Kidney (tissue), 14 donors: ENCODE data around the gene HLA-E. TPM values are rescaled to one million over a fixed set of nuclear protein-coding genes. Genes with fewer than 3 reads are reported as not detected.

ENCODE experiments used
- DNase-seq, 5 donors: peaks; one replicate each; pipeline ENCODE4 v3.0.0-alpha.2; 2013 to 2020
- FAIRE-seq: peaks from 2 replicates; lab custom pipeline; 2012; peaks lifted over from hg19 to GRCh38; lab: Jason Lieb, UNC
- H3K27ac ChIP-seq, 2 donors: one replicate each; pipeline ENCODE4 v1.7.0; 2013; ENCODE audit warnings: low read depth in 2 of 2, low read length in 2 of 2, inconsistent platforms in 1 of 2
- H3K27me3 ChIP-seq: one replicate; pipeline ENCODE4 v1.7.1; 2013; ENCODE audit warnings: low read length, inconsistent platforms; ENCODE audit not compliant: control insufficient read depth, insufficient read depth
- H3K36me3 ChIP-seq, 3 donors: one replicate each; pipeline versions ENCODE4 v1.7.0 to v1.7.1; 2013; ENCODE audit warnings: low read length in 3 of 3, control low read depth in 1 of 3, inconsistent platforms in 1 of 3; ENCODE audit not compliant: insufficient read depth in 3 of 3, control insufficient read depth in 2 of 3
- H3K4me1 ChIP-seq, 3 donors: one replicate each; pipeline versions ENCODE4 v1.7.0 to v1.7.1; 2013; ENCODE audit warnings: low read length in 3 of 3, inconsistent platforms in 1 of 3, low read depth in 1 of 3; ENCODE audit not compliant: control insufficient read depth in 2 of 3, insufficient read depth in 2 of 3
- H3K4me3 ChIP-seq, 3 donors: one replicate each; pipeline versions ENCODE4 v1.7.0 to v1.8.1; 2013; ENCODE audit warnings: low read length in 3 of 3, control low read depth in 1 of 3, inconsistent platforms in 1 of 3
- H3K9ac ChIP-seq, 3 donors: one replicate each; pipeline versions ENCODE4 v1.7.0 to v1.7.1; 2013; ENCODE audit warnings: low read length in 3 of 3, control low read depth in 1 of 3, inconsistent platforms in 1 of 3
- H3K9me3 ChIP-seq, 3 donors: one replicate each; pipeline versions ENCODE4 v1.7.0 to v1.7.1; 2013; ENCODE audit warnings: low read length in 3 of 3, control low read depth in 1 of 3, inconsistent platforms in 1 of 3; ENCODE audit not compliant: control insufficient read depth in 2 of 3, insufficient read depth in 1 of 3
- CTCF ChIP-seq: IDR thresholded peaks from 3 replicates; pipeline ENCODE4 v1.5.1; 2012; ENCODE audit warnings: mild to moderate bottlenecking, moderate library complexity, borderline replicate concordance; ENCODE audit not compliant: insufficient read depth; ENCODE audit errors: extremely low read depth
- intact Hi-C: fragments of 100-400 bp; cut with DNase I; formaldehyde crosslinking; loops from one replicate; pipeline ENCODE4 v1.11.1; 2022
- polyA plus RNA-seq: library from polyadenylated mRNA; stranded (reverse); fragments of 350-450 nt; fragmentation: Illumina TruSeq; extraction: RNeasy Lipid Tissue Mini Kit (QIAGEN cat#74804); gene quantifications from one replicate; pipeline ENCODE4 v1.2.3, GENCODE V29; 2014; ENCODE audit warnings: low read depth, low replicate concordance; ENCODE audit not compliant: insufficient read depth
- total RNA-seq: library from RNA; stranded (reverse); fragmentation: NEBNext Ultra II Directional; extraction: Animal tissue kit (Norgen Biotek cat#: 25700); gene quantifications from one replicate; pipeline ENCODE4 v1.2.1, GENCODE V29; 2021
- donor health status: control.
- donor health status: control.
- donor health status: control.
- donor health status: control.
- donor health status: control.
- donor health status: DM: yes; HTN: yes; CAD: no.
- donor health status: Normal renal cell carcinoma (clear cell type).

Gene HLA-E
- total and polyA plus RNA-seq, 2 donors from 2014 or later: 387 to 525 TPM

- no peaks in the 10 kb centered on the region for H3K4me1 ChIP-seq
- H3K27me3 ChIP-seq: no peaks in the 10 kb centered on the region
- no peak overlapping the region for H3K4me3 ChIP-seq
- DNase-seq (no peak), FAIRE-seq (no peak)
- intact Hi-C loops: no loop called here
- no peak overlapping the region for H3K27ac ChIP-seq
- TF ChIP-seq CTCF: no peak
- no peaks in the 10 kb centered on the region for H3K36me3 ChIP-seq
- H3K9me3 ChIP-seq: no peaks in the 10 kb centered on the region
- no peak overlapping the region for H3K9ac ChIP-seq
Measured at GRCh38 chr6:30507849-30508827, 18.8 kb downstream of the HLA-E start.

GRCh38 chr6:30508890-30509736 is 19.8 kb downstream of the HLA-E start:
- DNase-seq (no peak), FAIRE-seq (no peak)
- no peak for TF ChIP-seq CTCF
- Histone ChIP-seq H3K9me3 (no peaks in the 10 kb centered on the region), H3K27ac (peak overlapping the region; percentile 22 to 47), H3K36me3 (no peaks in the 10 kb centered on the region), H3K27me3 (no peaks in the 10 kb centered on the region), H3K4me3 (no peak overlapping the region), H3K4me1 (no peaks in the 10 kb centered on the region), H3K9ac (no peak overlapping the region)
- intact Hi-C loops: no loop called here

- no peak for DNase-seq
- H3K4me1 ChIP-seq: no peaks in the 10 kb centered on the region
- no peak overlapping the region for H3K9ac ChIP-seq
- H3K9me3 ChIP-seq: no peaks in the 10 kb centered on the region
- no peak for TF ChIP-seq CTCF
- H3K36me3 ChIP-seq: no peaks in the 10 kb centered on the region
- H3K27me3 ChIP-seq: no peaks in the 10 kb centered on the region
- intact Hi-C loops: no loop called here
- FAIRE-seq: no peak
- H3K4me3 ChIP-seq: no peak overlapping the region
- H3K27ac ChIP-seq: no peak overlapping the region
Measured at GRCh38 chr6:30510419-30511168, 21.3 kb downstream of the HLA-E start.
